ENCODE measurements around the gene LRRC17.

DNA sequence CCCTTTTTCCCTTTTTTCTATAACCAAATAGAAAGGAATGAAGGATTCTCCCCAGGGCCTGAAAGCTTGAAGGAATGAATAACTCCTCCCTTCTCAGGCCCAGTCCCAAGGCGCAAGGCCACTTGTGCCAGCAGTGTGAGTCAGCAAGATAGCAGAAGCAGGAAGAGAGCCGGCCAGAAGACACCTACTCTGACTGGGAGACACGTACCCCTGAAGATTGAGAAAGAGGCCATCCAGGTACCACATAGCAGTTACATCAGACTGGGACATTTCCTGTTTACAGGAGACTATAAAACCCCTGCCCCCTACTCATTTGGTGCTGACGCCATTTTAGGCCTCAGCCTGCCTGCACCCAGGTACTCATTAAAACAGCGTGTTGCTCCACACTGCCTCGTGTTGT is 65.5 kb downstream of the LRRC17 start:
- TF ChIP-seq, protein P1, sequence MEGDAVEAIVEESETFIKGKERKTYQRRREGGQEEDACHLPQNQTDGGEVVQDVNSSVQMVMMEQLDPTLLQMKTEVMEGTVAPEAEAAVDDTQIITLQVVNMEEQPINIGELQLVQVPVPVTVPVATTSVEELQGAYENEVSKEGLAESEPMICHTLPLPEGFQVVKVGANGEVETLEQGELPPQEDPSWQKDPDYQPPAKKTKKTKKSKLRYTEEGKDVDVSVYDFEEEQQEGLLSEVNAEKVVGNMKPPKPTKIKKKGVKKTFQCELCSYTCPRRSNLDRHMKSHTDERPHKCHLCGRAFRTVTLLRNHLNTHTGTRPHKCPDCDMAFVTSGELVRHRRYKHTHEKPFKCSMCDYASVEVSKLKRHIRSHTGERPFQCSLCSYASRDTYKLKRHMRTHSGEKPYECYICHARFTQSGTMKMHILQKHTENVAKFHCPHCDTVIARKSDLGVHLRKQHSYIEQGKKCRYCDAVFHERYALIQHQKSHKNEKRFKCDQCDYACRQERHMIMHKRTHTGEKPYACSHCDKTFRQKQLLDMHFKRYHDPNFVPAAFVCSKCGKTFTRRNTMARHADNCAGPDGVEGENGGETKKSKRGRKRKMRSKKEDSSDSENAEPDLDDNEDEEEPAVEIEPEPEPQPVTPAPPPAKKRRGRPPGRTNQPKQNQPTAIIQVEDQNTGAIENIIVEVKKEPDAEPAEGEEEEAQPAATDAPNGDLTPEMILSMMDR (conservative IDR thresholded peaks at IDR 0.05) = no peak
- no peak for TF ChIP-seq EZH2 (IDR thresholded peaks at IDR 0.05; ENCODE audit: low read depth)
